ENCODE measurements around the gene MAP3K5. TPM values are rescaled to one million over a fixed set of nuclear protein-coding genes. Genes with fewer than 3 reads are reported as not detected.

Gene MAP3K5
- polyA plus RNA-seq, 3 donors = 9.6 to 12.0 (median 11.1) TPM

DNA sequence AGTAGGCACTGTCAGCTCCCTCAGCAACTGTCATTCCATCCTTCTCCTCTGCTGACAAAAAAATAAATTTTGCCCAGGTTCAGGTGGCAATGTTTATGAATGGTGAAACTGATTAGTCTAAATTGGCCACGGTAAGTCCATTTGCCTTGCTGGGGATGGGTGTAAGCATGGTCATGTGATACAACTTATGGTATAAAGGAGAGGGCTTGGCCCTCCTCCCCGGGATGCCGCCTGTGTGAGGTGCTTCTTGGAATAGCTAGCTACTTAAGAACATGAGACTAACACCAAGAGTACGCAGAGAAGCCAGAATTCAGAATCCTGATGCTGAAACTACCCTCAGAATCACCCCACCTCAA, 147.7 kb downstream of the MAP3K5 start:
- peaks cover 19 to 24% of the 10 kb centered on the region in 2 donors for H3K36me3 Mint-ChIP-seq
- no peaks in the 10 kb centered on the region for H3K27me3 Mint-ChIP-seq (ENCODE audit: low read depth in 3 of 3)
- H3K4me2 ChIP-seq (replicated peaks; ENCODE audit: extremely low read depth, low read length, poor library complexity, severe bottlenecking) = no peak overlapping the region
- no peaks in the 10 kb centered on the region for H3K79me2 ChIP-seq (ENCODE audit: insufficient read depth, low read length)
- H3K9me3 Mint-ChIP-seq = no peaks in the 10 kb centered on the region
- peak overlapping the region in 1 of 2 donors; percentile 16 for H3K27ac ChIP-seq (ENCODE audit: low read depth in 1 of 2, low read length in 2 of 2)
- H3K27me3 ChIP-seq (ENCODE audit: control insufficient read depth in 2 of 2, insufficient read depth in 2 of 2, low read length in 2 of 2) = no peaks in the 10 kb centered on the region
- peaks cover 41 to 50% of the 10 kb centered on the region in 2 donors for H3K36me3 ChIP-seq (replicated peaks in 1 of 2; ENCODE audit: control insufficient read depth in 1 of 2, insufficient read depth in 2 of 2, low read length in 2 of 2)
- H3K9me3 ChIP-seq (replicated peaks in 1 of 2; ENCODE audit: control insufficient read depth in 1 of 2, insufficient read depth in 1 of 2, low read length in 2 of 2) = no peaks in the 10 kb centered on the region
- no peak overlapping the region for H3K4me3 Mint-ChIP-seq
- H3K4me1 Mint-ChIP-seq = no peaks in the 10 kb centered on the region
- H4K20me1 ChIP-seq (ENCODE audit: insufficient read depth, low read length) = peaks cover 15% of the 10 kb centered on the region
- TF ChIP-seq, protein P1, sequence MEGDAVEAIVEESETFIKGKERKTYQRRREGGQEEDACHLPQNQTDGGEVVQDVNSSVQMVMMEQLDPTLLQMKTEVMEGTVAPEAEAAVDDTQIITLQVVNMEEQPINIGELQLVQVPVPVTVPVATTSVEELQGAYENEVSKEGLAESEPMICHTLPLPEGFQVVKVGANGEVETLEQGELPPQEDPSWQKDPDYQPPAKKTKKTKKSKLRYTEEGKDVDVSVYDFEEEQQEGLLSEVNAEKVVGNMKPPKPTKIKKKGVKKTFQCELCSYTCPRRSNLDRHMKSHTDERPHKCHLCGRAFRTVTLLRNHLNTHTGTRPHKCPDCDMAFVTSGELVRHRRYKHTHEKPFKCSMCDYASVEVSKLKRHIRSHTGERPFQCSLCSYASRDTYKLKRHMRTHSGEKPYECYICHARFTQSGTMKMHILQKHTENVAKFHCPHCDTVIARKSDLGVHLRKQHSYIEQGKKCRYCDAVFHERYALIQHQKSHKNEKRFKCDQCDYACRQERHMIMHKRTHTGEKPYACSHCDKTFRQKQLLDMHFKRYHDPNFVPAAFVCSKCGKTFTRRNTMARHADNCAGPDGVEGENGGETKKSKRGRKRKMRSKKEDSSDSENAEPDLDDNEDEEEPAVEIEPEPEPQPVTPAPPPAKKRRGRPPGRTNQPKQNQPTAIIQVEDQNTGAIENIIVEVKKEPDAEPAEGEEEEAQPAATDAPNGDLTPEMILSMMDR (IDR thresholded peaks at IDR 0.05) = no peak
- peak overlapping the region in 3 of 7 donors; percentile 40 to 80 (median 69) for H3K27ac Mint-ChIP-seq
- H3K4me3 ChIP-seq (replicated peaks in 1 of 3; ENCODE audit: low read depth in 2 of 3, low read length in 3 of 3) = no peak overlapping the region
- WGBS (ENCODE audit: insufficient coverage) = 78% methylated on average over 1 of the region's 4 CpGs
- H2AFZ ChIP-seq (ENCODE audit: insufficient read depth, low read depth, low read length, poor library complexity, severe bottlenecking) = no peak overlapping the region
- no peaks in the 10 kb centered on the region for H3K4me1 ChIP-seq (ENCODE audit: control insufficient read depth in 1 of 2, insufficient read depth in 2 of 2, low read length in 2 of 2)
- H3K9ac ChIP-seq (ENCODE audit: insufficient read depth, low read length, poor library complexity, severe bottlenecking) = no peak overlapping the region
- intact Hi-C loops (cut with micrococcal nuclease) = loop anchor here in 1 of 2 donors (2.0 to 10.0 kb wide), 2 partner anchors 60 to 148 kb away; partner anchors contain the start of gene MAP3K5
- DNase-seq = no peak

DNA sequence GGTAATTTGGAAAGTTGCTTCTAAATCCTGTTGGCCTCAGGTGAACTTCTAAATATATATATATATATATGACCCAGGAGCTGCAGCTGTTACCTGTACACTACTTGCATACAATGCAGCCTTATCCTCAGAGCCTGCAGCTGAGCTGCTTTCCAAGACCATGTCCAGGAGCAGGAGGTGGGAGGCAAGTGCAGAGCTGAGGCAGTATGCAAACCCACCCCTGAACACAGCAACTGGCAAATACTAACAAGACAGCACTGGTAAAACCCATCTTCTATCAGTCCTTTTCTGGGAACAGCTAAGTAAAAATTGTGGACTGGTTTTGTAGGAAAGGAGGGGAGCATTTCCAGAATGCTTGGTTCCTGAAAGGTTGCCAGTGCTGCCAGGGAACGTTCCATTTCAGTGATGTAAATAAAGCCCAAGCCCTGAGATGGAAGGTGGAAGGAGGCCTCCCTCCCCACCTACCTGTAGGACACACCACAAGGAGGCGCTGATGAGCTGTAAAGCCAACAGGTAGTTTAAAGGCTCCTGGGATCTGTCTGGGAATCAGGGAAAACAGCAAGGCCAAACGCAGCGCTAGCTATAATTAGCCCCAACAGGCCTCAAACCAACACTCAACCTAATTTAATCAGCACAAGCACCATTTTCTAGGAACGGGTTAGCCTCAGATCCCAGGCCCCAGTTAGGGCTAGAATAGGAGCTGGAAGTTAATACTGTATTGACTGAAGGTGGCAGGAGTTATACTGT, 148.3 kb downstream of the MAP3K5 start:
- Mint-ChIP-seq H3K36me3 (peaks cover 18 to 21% of the 10 kb centered on the region in 2 donors), H3K9me3 (no peaks in the 10 kb centered on the region), H3K27me3 (ENCODE audit: low read depth in 3 of 3) (no peaks in the 10 kb centered on the region), H3K27ac (peak overlapping the region in 1 of 7 donors; percentile 71), H3K4me1 (no peaks in the 10 kb centered on the region), H3K4me3 (no peak overlapping the region)
- peak; percentile 50 to 70 (median 65) for DNase-seq
- no peaks in the 10 kb centered on the region for H3K79me2 ChIP-seq (ENCODE audit: insufficient read depth, low read length)
- peak overlapping the region in 1 of 2 donors; percentile 16 for H3K27ac ChIP-seq (ENCODE audit: low read depth in 1 of 2, low read length in 2 of 2)
- WGBS (ENCODE audit: insufficient coverage) = no CpG with 5 or more reads among the region's 5 CpGs
- H3K4me2 ChIP-seq (replicated peaks; ENCODE audit: extremely low read depth, low read length, poor library complexity, severe bottlenecking) = no peak overlapping the region
- peaks cover 37 to 49% of the 10 kb centered on the region in 2 donors for H3K36me3 ChIP-seq (replicated peaks in 1 of 2; ENCODE audit: control insufficient read depth in 1 of 2, insufficient read depth in 2 of 2, low read length in 2 of 2)
- TF ChIP-seq, protein P1 (IDR thresholded peaks at IDR 0.05) = peak; percentile 95
- intact Hi-C loops (cut with micrococcal nuclease) = loop anchor here in 1 of 2 donors (2.0 to 10.0 kb wide), 2 partner anchors 59 to 149 kb away; partner anchors contain the start of gene MAP3K5
- no peak overlapping the region for H2AFZ ChIP-seq (ENCODE audit: insufficient read depth, low read depth, low read length, poor library complexity, severe bottlenecking)
- H3K4me1 ChIP-seq (ENCODE audit: control insufficient read depth in 1 of 2, insufficient read depth in 2 of 2, low read length in 2 of 2) = no peaks in the 10 kb centered on the region
- H3K9me3 ChIP-seq (replicated peaks in 1 of 2; ENCODE audit: control insufficient read depth in 1 of 2, insufficient read depth in 1 of 2, low read length in 2 of 2) = no peaks in the 10 kb centered on the region
- no peak overlapping the region for H3K9ac ChIP-seq (ENCODE audit: insufficient read depth, low read length, poor library complexity, severe bottlenecking)
- no peaks in the 10 kb centered on the region for H3K27me3 ChIP-seq (ENCODE audit: control insufficient read depth in 2 of 2, insufficient read depth in 2 of 2, low read length in 2 of 2)
- H4K20me1 ChIP-seq (ENCODE audit: insufficient read depth, low read length) = peaks cover 15% of the 10 kb centered on the region
- no peak overlapping the region for H3K4me3 ChIP-seq (replicated peaks in 1 of 3; ENCODE audit: low read depth in 2 of 3, low read length in 3 of 3)

All from CD14-positive monocyte (primary cell).